Kidney capillary endothelial cell (primary cell): ENCODE measurements around the gene FAM120B.

ENCODE experiments used
- DNase-seq: peaks from one replicate; pipeline ENCODE4 v3.0.0-alpha.2; 2018; ENCODE audit warnings: low spot score

FAM120B gene

DNA sequence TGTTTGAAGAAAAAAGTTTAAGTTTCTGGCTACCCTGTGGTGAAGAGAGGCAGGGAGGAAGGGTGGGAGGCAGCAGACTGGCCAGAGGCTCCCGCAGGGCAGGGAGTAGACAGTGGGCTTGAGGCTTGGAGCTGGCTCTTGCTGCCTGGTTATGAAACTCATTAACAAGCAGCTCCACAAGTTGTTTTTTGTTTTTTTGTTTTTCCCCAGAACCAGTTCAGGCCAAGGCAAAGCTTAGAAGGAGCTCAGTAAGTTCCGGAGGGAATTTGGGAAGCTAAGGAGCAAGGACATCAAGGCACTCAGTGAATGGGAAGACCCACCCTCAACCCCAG, 19.7 kb upstream of the FAM120B start:
- DNase-seq = no peak

DNA sequence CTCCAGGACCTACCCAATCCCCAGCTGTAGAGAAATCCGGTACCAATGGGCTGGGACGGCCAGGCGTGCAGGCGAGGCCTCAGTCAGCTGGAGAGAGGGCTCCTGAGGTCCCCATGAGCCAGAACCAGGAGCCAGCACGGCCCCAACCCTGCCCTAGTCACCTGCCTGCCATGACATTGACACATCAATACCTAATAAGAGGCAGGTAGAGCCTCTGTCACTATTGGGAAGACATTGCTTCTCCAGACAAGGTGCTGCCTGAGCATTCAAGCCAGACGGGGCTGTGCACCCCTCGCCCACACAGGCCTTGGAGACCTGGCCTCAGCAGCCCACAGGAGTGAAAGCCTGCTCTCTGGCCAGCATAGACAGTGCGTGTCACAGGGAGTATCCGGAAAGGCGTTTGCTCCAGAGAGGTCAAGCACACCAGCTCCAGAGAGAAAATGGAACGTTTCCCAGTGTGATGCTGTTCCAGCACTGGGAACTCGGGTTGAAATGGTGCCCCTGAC, 19.1 kb upstream of the FAM120B start:
- no peak for DNase-seq

DNA sequence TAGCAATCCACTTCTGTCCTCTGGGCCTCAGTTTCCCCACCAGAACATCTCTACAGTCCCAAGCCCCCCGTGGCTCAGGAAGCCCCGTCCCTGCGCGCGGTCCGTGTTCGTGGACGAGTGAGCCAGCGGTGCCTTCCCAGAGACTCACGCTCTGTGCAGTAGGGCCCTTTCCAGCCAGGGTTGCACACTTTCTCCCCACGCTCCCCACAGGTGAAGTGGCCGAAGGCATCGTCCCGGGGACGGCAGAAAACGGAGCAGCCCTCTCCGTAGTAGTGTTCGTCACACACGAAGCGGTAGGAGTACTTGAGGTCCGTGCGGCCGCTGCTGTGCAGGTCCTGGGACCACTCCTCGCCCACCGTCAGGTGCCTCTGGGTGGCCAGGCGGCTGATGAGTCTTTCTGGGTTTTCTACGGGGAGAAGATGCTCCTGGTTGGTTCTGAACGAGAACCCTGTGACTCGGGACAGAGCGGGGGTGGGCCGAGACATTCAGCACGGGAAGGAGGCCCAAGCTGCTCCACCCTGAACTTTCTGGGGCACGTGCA, 18.4 kb upstream of the FAM120B start:
- DNase-seq = no peak

DNA sequence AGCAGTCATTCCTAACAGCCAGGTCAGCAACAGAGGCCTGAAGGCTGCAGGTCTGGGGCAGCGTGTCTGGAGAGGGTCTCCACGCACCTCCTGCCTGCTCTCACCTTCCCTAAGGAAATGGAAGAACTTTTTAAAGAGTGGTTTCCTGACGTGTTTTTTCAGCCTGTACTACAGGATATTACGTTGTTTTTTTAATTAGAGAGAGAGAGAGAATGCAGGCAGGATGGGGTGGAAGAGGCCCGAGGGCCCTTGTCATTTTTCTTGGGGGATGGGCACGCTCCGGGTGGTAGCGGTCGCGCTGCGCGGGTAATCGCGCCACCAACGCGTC, 17.7 kb upstream of the FAM120B start:
- no peak for DNase-seq

DNA sequence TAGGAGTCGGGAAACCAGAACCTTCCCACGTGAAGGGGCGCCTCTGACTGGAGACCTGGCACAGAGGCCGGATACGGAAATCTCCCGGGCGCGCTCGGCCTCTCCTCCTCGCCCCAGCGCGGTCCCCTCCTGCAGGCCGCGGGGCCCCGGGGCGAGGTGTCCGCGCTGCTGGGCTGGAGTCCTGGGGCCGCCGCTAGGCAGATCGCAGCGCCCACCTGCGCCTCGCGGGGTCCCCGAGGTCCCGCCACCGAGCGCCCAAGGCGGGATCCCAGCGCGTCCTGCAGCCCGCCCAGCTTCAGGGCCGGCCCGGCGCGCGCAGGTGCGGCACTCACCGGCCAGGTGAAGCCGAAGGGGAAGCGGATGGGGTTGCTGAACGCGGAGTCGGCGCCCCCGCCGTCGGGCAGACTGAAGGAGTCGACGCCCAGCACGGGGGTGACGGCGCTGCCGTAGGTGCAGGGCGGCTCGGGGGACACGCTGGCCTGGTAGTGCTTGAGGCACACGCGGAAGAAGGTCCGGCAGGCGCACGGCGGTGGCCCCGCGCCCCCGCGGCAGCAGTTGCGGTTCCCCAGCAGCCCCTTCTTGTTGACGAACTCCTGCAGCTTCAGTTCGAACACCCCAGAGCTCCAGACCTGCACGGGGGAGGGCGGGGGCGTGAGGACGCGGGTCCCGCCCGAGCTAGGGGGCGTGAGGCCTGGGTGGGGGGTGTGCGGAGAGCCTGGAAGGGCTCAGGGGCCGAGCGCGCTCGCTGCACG, 17.2 kb upstream of the FAM120B start:
- no peak for DNase-seq

DNA sequence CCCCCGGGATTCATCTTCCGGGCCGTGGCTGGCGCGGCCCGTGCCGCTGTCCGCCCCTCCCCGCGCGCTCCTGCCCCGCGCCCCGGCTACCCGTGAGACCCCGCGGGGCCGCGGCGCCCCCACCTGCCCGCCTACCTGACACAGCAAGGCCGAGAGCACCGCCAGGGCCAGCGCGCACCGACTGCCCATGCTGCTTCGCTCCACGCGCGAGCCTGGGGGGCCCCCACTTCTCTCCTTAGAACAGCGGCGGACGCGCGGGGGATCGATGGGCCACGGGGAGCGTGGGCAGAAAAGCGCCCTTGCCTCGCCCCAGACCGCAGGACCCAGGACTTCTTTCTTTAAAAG, 16.6 kb upstream of the FAM120B start:
- no peak for DNase-seq

DNA sequence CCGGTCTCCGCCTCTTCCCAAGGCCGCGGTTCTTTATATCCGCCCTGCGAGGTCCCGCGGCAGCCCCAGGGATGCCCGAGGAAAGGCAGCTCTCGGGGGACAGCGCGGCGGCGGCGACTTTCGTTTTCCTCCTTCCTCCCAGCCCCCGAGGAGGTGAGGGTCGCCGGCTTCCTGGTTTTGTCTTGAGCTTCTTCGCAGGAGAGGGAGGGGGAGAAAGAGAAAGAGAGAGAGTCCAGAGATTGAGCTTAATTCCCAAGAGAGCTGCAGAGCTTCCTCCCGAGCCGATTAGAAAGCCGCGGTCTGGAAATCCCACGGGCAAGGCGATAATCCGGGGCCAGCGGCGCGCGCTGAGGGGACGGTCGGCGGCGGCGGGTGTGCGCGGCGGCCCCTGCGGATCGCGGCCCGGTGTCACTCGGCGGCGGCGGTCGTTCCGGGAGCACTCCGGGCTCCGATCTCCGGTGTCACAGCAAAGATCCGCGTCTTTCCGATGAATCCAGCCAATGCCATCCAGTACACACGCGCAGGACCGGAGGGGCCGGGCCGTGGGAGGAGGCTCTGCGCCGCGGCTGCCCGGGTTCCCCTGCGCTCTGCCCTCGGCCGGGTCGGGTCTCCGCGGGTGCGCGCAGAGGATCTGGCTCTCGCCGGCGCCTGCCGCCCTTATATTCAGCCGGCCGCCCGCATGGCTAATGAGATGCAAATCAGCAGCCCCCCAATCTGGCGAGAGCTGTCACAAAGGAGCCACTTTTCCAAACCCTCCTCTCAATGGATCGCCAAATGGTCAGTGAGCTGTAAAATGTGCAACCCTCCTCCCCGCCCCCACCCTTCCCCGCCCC, 16.0 kb upstream of the FAM120B start, which contains the start of gene DLL1:
Gene DLL1 (minus strand): TSS at position 783 of the 833 bp plus-strand sequence. CDS start 939 bp downstream, outside the sequence.
- DNase-seq = no peak

DNA sequence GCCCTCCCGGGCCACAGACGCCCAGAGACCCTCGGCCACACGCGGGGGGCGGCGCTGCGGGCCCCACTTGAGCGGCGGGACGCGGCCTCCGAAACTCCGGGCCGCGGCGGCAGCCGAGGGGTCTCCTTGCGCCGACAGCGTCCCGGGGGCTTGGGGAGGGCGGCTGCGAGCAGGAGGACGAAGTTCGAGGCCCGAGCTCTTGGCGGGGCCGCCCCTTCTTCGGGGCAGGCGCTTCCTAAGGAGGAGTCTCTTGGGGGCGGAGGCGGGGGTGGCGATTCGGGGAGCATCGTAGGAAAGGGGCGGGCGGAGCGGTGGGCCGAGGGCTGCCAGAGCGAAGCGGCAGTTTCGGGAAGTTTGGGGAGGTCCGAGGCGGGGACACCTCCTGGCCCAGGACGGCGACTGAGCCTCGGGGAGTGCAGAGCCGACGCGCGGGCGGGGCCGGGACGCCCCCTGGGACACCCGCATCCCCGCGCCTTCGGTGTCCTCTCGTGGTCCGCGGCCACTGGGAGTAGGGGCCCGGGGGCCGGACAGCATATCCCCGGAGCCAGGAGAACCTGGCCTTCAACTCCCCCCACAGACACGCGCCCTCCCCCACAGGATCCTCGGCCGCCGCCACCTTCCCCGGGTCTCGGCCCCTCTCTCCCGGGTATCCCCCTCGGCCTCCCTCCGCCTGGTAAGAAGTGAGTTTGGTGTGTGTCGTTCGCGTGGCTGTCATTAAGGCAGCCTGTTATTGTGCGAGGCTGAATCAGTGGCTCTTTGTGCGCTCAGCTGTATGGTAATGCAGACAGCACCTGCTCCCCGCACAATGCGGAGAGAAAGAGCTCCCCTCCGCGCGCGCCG, 15.1 kb upstream of the FAM120B start:
- DNase-seq = no peak

DNA sequence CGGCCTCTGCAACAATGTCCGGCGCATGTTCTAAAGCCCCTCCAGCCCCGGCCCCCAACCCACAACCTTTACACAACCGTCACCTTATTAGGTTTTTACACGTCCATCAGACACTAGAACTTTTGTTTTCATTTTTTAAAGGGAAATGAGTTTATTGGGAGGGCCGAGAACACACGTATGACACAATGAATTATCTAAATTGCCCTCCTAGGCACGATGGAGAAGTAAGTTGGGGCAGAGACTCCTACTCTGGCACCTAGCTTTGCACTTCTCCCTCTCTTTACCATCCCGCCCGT, 14.5 kb upstream of the FAM120B start:
- DNase-seq = no peak

DNA sequence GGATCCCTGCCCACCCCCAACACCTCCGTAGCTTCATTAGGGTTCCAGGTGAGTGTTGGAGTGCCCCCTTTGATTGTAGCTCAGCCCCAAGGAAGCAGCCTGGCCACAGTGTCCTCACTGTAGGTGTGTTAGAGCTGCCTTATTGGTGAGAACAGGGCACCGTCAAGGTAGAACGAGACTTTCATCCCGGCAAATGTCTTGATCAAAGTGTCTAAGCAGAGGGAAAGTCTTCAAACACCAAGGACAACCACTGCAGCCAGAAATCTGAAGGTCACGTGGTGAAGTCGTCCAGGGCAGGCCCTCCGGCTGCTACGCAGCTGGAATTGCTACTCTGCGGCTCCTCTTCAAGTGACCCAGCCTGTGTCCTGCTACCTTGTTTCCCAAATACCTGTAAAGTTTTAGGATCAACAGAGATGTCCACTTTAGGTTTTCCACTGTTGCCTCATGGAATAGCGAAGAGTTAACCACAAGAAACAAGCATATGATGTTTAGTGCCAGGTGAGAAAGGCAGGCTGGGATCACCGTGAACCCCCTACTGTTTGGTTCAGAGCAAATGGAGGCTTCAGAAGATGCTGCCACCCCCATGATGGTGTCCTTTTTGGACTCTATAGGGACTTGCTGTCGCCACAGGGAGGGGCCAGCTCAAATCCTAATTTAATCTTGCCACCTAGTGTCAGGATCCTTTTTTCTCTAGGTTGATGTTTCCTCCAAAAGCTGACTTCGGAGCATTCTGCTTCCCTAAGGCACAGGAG, 14.0 kb upstream of the FAM120B start:
- no peak for DNase-seq

DNA sequence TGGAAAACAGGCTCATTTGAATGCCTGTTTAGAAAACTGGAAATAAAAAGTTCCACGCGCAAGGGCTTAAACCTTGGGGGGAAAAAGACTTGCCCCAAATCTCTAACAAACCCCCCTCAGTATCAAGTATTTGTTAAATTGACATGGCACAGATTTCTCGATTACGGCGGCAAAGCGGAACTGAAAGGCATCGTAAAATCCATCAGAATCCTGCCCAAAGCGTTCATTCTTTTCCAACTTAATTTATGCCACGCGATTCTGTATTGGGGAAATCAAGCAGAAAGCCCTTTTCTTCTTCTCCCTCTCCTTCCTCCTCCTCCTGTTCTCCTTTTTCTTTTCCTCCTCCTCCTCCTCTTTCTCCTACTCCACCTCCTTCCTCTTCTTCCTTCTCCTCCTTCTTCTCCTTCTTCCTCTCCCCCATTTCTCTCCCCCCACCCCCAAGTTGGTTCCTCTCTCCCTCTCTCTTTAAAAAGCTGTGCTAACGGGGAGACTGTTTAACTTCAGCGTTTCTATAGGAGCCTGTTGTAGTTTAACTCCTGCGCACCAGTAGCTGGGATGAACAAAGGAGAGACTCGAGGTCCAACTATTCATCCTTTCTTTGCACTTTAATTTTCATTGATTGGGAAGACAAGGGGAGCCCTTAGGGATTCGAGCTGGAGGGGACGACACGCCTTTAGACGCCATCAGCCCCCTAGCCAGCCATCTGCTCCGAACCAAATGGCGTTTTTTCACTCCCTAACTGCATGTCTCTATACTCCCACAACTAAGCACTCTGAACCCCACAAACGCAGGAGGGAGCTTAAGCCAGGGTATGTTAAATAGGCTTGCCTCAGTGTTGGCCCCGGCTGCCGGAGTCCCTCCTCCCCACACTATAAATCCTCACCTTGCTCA, 13.0 kb upstream of the FAM120B start:
- DNase-seq = no peak

DNA sequence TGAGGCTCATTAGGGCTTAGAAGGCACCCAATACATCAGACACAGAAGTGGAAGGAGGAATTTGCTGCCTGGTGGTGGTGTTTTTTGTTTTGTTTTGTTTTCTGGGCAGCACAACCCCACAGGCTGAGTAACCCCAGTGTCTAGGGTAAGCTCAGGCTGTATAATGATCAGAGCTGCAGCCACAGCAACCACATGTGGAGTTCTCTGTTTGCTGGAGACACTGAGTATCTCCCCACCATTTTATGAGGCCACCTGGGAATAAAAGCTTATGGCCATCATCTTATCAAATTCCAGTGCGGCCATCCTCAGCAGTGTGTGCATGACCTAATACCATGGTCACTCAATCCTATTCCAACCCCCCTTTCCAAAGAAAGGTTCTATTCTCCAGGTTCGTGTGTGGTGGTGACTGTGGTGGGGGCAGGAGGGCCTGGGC, 12.2 kb upstream of the FAM120B start:
- DNase-seq = no peak

DNA sequence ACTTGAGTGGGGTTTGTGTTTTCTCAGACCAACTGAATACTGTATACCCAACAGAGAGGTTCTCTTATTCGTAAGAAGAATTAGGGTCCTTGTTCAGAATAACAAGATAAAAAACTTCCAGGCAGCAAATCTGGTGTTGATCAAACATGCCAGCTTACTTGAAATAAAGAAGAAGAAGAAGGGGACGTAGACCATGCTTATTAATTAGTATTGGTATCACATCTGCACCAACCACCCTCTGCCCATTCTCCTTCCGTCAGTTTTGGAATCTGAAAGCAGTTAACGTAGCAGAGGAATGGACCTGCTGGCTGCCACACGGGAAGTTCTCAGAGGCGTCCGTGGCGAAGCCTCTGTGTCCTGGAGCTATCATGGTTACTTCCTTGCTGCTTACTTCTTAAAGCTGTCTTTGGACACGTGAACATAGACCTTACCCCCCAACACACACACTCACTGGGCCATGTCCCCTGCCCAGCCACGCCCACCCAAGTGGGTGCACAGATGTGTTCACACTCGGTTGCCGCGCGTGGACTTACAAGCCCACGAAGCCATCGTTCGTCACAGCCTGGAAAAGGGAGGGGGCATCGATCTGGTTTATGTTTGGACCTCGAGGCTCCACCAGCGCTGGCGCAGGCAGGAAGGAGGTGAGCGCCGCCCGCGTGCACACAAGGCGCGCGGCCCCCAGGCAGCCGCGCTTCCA, 11.6 kb upstream of the FAM120B start:
- DNase-seq = no peak

DNA sequence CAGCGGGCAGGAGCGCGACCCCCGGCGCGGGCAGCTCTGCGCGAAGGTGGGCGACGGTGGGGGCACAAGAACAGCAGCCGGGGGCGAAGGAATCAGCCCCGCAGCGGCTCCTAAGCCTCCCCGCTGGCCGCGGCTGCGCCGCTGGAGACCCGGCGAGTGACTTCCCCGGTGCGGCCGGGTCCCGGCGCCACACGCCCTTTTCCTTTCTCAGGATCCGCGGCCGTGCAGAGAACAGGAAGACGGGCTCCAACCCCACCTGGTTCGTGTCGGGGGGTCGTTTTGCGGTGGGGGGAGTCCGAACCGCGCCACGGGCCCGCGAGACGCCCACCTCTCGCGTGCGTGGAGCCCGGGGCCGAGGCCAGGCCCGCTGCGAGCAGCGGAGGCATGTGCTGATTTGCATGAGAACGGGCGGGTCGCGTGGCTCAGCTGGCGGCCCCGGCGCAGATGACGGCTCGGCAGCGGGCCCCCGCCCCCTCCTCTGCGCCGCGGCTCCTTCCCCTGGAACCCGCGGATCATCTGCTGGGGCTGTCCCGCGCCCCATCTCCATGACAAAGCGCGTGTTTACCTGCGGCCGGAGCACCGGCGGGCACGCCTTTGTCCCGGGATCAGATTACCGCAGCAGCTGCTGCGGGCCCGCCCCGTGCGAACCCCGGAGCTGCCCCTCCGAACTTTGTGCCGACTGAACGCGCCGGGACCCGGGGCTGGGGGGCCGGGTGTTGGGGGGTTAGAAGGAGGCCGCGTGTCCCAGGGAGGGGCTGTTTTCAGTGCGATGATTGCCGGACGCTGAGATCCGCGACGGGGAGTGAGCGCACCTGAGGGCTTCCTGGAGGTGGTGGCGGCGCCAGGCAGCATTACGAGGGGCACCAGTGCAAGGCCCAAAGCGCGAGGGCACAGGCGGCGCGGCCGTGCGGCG, 10.8 kb upstream of the FAM120B start:
- DNase-seq = no peak

DNA sequence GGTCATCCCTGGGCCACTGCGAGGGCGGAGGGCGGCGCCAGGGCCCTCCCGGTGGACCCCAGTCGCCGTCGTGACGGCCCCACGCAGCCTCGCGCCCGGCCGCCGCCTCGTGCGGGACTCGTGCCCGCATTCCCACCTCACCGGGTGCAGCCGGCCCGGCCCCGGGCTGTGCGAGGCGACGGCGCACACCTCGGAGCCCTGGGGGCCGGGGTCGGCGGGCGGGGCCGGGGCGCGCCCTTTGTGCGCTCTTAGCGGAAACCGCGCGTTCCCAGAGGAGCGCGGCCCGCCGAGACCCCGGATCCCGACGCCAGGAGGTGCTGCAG, 10.2 kb upstream of the FAM120B start:
- no peak for DNase-seq

DNA sequence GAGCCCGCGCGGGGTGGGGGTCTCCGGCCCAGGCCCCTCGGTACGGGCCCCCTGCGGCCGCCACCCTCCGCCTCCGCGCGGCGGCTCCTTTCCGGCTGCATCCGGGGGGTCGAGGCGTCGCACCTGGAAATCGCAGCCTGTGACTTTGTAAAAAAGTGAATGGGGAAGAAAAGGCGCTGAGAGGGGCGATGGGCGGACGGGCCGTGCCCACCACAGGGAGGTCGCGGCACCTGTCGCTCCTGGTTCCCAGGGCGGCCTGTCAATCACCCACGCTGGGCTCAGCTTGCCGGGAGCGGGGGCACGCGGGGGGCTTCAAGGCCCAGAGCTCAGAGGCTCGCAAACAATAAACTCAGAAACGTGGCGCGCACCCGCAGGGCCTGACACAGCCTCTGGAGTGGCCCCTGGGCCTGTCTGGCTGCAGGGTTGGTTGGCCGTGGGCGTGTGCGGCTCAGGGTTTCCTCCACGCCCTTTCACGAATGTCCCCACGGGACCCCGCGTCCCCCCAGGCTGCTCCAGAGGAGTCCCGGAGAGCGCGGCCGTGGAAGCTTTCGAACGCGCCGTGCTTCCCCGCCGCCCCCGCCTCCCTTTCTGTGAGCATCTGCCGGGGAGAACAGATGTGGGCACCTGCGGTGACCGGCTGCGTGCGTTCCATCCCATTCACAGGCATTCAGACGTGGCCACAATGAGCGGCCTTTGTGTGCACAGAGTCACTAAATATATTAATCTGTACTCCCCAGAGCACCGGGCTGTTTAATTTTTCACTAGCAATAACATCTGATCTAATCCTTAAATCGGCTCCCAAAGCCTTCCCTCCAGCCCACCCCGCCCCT, 9.6 kb upstream of the FAM120B start:
- no peak for DNase-seq

DNA sequence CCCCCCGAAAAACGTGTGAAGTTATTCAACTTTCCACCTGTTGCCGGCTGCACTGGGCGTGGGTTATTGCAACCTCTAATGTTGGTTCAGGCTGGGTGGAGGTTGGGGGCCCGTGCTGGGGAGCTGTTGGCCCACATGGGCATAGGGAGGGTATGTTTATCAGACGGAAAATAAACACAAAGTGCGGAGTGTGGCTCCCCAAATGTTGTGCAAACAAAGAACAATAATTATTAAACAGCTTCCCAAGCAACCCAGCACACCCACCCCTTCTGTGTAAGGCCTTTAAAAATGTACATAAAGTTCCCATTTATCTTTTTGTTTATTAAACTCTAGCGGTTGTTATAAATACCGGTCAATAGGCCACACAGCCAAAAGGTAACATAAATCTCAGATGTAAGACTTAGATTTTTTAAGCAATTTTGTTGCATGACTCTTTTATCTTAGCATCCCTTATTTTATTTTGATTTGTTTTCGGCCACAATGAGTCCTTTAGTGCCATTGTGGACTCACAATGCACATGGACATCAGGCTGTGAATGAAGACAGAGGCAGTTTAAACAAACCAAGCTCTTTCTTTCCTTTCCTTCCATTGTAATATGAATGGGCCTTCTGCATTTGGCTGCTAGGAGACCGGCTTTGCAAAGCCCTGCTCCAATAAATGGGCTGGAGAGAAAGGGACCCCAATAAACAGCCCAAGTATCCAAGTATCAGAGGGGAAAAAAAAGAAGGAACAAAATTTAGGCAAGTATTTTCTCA, 8.8 kb upstream of the FAM120B start:
- no peak for DNase-seq

DNA sequence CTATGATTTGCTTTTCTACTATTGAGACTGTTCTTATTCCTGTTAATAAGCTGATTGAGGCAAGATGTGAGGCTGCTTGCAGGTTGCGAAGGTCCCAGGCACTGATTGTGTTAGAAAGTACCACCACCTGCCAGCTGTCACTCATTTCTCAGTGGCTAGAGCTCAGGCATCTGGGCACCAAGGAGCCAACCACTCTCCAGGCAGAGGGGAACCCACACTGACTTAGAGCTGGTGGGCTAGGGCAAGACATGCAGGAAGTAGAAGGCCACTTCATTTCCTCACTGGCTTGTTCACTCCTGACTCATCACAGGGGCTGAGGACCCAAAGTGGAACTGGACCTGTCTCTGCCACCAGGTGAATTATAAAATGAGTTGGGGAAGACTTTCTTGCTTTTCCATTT, 7.9 kb upstream of the FAM120B start:
- DNase-seq = peak; percentile 42
